ENCODE measurements around the gene FBXL19. TPM values are rescaled to one million over a fixed set of nuclear protein-coding genes. Genes with fewer than 3 reads are reported as not detected.

FBXL19 gene
- total and polyA plus RNA-seq, 2 of the 13 experiments (the other 11 are each of a cell fraction or from before 2014, with no cell fraction given) = 6.0 to 13.7 TPM

GRCh38 chr16:30921748-30922419 is 1.5 kb upstream of the FBXL19 start (continued):
- TF ChIP-seq POGK (CRISPR knock-in tag; conservative IDR thresholded peaks at IDR 0.05) (no peak; the same call in 1 of the 2 replicates), FOXK2 (IDR thresholded peaks at IDR 0.05) (no peak), TBX2 (CRISPR knock-in tag; IDR thresholded peaks at IDR 0.05; ENCODE audit: borderline replicate concordance) (peak; percentile 54), ZBTB39 (CRISPR knock-in tag; IDR thresholded peaks at IDR 0.05) (no peak), TEAD3 (CRISPR knock-in tag; optimal IDR thresholded peaks at IDR 0.05; ENCODE audit: borderline replicate concordance) (peak; percentile 60), THAP11 (CRISPR knock-in tag; IDR thresholded peaks at IDR 0.05) (no peak; the same call in 1 of the 2 replicates), E2F2 (CRISPR knock-in tag; IDR thresholded peaks at IDR 0.05; ENCODE audit: borderline replicate concordance) (no peak), MATR3 (CRISPR knock-in tag; IDR thresholded peaks at IDR 0.05) (no peak), STAT6 (CRISPR knock-in tag; IDR thresholded peaks at IDR 0.05; ENCODE audit: borderline replicate concordance) (no peak), ZNF225 (CRISPR knock-in tag; IDR thresholded peaks at IDR 0.05) (peak; percentile 48), ZFAT (CRISPR knock-in tag; conservative IDR thresholded peaks at IDR 0.05) (no peak), HNF1A (IDR thresholded peaks at IDR 0.05; ENCODE audit: low read depth) (no peak), HNF1A (CRISPR knock-in tag; IDR thresholded peaks at IDR 0.05; ENCODE audit: borderline replicate concordance) (no peak), GABPA (IDR thresholded peaks at IDR 0.05; ENCODE audit: low read depth, low read length) (no peak), GABPA (CRISPR knock-in tag; IDR thresholded peaks at IDR 0.05; ENCODE audit: low read depth) (no peak), ZNF567 (CRISPR knock-in tag; IDR thresholded peaks at IDR 0.05; ENCODE audit: borderline replicate concordance) (no peak), GTF3A (CRISPR knock-in tag; conservative IDR thresholded peaks at IDR 0.05) (no peak; the same call in 1 of the 2 replicates), MXI1 (IDR thresholded peaks at IDR 0.05; ENCODE audit: borderline replicate concordance, low read depth, low read length) (peak; percentile 78; the same call in 1 of the 3 replicates)

Measured in HepG2 (cell line).